Stimulated activated CD8-positive, alpha-beta memory T cell treated with anti-CD3 and anti-CD28 coated beads, Interleukin-15, amount 100 ng/mL, for 48 hours (primary cell): Measurements from ENCODE around the gene CNTLN.
"Not testable (repeated sequence)": the region's sequence is repeated elsewhere in the genome, so short reads cannot be mapped to it uniquely, and the experiment has no call there.

Experiments
- DNase-seq, 2 donors: peaks; one replicate each; pipeline ENCODE4 v3.0.0-alpha.2; 2020; ENCODE audit warnings: low read depth in 2 of 2

The CNTLN gene

GRCh38 chr9:17414986-17415385 lies 280.1 kb downstream of the CNTLN start:
- no peak for DNase-seq

DNA sequence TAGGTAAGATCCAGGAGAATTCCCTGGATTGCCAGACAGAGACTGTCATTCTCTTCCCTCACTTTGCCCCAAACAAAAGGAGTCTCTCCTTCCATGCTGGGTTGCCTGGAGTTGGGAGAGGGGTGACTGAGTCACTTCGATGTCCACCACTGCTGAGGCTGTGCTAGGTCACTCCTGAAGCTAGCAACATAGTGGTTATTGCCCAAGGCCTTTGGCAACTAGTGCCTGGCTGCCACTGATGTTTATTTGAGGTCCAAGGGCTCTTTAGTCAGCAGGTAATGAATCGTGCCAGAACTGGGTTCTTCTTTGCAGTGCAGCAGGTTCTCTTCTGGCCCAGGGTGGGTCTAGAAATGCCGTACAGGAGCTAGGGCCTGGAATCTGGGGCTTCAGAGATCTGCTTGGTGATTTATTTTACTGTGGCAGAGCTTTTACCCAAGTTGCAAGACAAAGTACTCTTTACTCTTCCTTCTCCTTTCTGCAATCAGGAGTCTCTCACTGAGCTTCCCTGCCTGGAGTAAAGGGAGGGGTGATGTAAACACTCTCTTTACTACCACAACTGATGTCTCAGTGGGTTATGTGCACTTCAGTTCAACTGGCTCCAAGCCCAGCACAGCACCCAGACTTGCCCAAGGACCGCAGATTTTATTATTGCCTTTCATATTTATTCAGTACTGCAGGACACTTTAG lies 288.3 kb downstream of the CNTLN start:
- no peak for DNase-seq

DNA sequence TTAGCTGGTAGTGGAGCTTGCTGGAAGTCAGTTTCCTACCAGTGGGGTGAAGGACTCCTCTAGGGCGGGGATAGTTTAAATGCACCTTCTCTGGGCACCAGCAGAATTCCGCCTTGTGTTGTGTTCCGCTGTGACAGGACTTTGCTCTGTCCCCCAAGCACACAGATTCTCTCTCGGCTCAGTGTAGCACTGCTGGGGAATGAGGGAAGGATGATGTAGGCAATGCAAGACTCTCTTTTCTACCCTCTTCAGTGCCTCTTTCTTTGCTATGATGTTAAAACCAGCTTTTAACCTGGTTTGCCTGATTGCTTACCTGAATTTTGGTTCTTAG lies 288.8 kb downstream of the CNTLN start:
- no peak for DNase-seq

DNA sequence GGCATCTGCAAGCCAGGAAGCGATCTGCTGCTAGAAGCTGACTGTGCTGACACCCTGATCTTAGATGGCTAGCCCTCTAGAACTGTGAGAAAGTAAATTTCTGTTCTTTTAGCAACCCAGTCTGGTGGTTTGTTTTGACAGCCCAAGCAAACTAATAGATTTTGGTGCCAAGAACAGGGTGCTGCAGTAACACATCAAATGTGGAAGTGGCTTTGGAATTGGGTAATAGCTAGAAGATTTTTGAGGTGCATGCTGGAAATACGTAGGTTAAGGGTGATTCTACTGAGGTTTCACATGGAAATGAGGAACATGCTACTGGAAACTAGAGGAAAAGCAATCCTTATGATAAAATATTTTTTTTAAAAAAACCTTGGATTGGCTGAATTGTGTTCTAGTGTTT lies 290.5 kb downstream of the CNTLN start:
- DNase-seq: no peak

- DNase-seq: no peak
Observed at GRCh38 chr9:17433526-17433925, 298.7 kb downstream of the CNTLN start.

GRCh38 chr9:17436854-17437253 lies 302.0 kb downstream of the CNTLN start:
- DNase-seq: no peak

- DNase-seq: no peak
Observed at GRCh38 chr9:17437813-17438212, 303.0 kb downstream of the CNTLN start.

DNA sequence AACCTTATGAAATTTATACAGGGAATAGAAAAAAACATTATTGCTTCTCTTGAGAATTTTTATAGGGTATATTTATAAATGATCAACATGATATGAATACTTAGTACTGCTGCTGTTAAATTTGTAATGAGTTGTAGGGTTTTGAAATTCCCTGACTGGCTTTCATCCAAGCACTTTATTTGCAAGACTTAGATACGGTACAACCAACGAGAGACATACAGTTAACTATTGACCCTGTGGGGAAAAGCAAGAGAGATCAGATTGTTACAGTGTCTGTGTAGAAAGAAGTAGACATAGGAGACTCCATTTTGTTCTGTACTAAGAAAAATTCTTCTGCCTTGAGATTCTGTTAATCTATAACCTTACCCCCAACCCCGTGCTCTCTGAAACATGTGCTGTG lies 310.3 kb downstream of the CNTLN start:
- not testable (repeated sequence) for DNase-seq

- no peak for DNase-seq
Observed at GRCh38 chr9:17453751-17454150, 318.9 kb downstream of the CNTLN start.

DNA sequence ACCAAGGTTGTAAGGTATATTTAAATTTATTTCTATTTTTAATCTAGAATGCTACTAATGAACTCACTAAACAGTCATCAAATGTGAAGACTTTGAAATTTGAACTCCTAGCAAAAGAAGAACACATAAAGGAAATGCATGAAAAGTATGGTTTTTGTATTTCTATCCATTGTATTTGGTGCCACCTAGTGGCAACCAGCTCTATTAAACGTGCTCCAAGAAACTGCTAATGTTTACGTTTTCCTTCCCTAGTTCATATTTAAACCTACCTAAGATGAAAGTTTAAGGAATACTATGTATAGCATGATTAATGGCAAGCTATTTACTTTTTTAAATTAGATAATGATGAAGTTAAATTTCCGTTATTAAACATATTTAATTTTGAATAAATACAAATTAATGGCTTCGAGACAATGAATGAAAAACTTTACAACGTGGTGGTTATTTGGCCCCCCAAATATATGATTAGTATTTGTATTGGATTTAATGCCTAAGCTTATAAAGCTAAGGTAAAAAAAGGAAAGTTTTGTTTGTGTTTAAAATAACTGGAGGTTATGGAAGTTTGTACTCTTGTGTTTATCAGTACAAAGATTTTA lies 328.1 kb downstream of the CNTLN start:
- DNase-seq: no peak

- DNase-seq: no peak
Observed at GRCh38 chr9:17470036-17470813, 335.4 kb downstream of the CNTLN start.

- no peak for DNase-seq
Observed at GRCh38 chr9:17472126-17472525, 337.3 kb downstream of the CNTLN start.

GRCh38 chr9:17476401-17476800 lies 341.6 kb downstream of the CNTLN start:
- DNase-seq: no peak

DNA sequence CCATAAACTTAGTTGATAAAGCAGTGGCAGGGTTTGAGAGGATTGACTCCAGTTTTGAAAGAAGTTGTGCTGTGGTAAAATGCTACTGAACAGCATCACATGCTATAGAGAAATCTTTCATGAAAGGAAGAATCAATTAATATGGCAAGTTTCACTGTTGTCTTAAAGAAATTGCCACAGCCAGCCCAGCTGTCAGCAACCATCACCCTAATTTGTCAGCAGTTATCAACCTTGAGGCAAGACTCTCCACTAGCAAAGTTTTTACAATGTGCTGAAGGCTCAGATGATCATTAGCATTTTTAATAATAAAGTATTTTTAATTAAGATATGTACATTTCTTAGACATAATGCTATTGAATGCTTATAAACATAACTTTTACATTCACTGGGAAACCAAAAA lies 343.0 kb downstream of the CNTLN start:
- DNase-seq: no peak

GRCh38 chr9:17480966-17481365 lies 346.1 kb downstream of the CNTLN start:
- no peak for DNase-seq

GRCh38 chr9:17481565-17481964 lies 346.7 kb downstream of the CNTLN start:
- no peak for DNase-seq

DNA sequence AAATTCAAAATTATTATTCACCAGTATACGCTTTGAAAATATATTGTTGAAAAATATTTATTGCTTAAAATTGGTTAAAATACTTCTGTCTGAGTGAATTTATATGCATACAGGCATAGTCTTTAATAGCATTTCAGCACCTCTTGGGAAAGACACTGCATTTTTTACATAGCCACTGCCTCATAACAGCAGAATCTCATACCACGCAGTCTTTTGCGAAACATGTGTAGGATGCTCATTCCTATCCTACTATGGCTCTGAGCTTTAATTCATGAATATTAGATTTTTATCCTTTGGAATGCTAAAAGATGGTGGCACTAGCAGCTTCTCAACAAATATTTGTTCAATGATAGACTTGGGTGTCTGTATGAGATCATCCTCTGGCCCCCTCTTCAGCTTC lies 350.1 kb downstream of the CNTLN start:
- no peak for DNase-seq

- no peak for DNase-seq
Observed at GRCh38 chr9:17486396-17486795, 351.6 kb downstream of the CNTLN start.

DNA sequence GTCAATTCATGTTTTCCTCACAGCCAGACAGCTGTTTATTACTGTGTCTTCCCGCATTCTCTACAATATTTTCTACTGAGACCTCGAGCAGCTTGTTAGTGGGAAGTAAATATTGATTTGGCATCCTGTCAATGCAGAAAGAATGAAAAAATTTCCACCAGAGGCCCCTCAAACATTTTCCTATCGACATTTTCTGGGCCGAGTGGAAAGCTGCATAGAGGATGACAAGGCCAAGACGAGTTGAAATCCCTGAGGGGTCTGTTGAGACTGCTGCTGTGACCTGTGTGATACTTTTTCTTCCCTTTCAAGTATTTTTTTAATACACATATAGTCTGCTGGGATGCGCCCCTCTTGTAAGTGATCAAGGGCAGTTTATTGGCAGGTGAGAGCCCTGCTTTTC lies 352.6 kb downstream of the CNTLN start:
- no peak for DNase-seq

GRCh38 chr9:17488662-17489061 lies 353.8 kb downstream of the CNTLN start:
- DNase-seq: no peak

DNA sequence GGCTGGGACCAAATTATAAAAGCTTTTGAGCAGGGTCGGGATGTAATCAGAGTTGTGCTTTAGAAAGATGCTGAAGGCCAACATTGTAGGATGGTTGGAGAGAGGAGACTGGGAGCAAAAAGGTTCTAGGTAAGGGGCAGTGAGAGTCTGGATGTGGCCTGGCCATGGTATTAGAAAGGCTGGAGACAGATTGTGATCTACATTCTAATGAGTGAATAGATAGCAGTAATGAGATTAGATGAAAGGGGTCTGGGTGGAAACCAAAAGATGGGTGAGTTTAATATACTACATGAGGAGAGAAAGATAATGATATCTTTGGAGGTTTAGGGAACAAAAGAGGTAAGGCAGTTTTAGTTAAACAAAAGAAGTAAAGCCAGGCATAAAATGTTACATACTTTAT lies 355.3 kb downstream of the CNTLN start:
- no peak for DNase-seq

DNA sequence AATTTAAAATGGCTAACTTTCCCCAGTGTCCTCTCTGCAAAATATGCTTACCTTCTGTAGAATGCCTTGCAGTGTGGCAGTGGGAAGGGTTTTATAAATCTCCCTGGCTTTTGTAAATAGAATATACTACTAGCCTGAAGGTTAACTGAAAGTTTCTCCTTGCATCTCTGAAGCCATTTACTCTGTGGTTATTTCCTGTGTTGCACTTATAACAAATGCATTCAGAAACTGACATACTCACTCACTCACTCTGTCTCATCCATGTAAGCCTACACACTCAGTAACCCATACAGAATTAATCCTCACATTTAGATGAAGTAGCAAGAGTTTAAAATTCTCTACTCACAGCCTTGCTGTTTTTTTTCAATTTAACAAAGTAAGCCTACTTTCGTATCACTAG lies 356.9 kb downstream of the CNTLN start:
- DNase-seq: no peak

GRCh38 chr9:17503196-17503595 lies 368.4 kb downstream of the CNTLN start:
- no peak for DNase-seq
